Measurements from ENCODE around the gene HBD.

Gene HBD

GRCh38 chr11:5192738-5193137, 41.5 kb downstream of the HBD start:
- DNase-seq (ENCODE audit: low read depth in 1 of 2, low spot score in 1 of 2), result no peak

- no peak for DNase-seq (ENCODE audit: low read depth in 1 of 2, low spot score in 1 of 2)
Observed at GRCh38 chr11:5188201-5188600, 46.1 kb downstream of the HBD start.
